ENCODE measurements around the gene ZC3H13. TPM values are rescaled to one million over a fixed set of nuclear protein-coding genes. Genes with fewer than 3 reads are reported as not detected.

ZC3H13 gene
- total and polyA plus RNA-seq, 10 of the 15 experiments (the other 5 are each of a cell fraction or from before 2014, with no cell fraction given): 10.0 to 55.9 (median 25.4) TPM

DNA sequence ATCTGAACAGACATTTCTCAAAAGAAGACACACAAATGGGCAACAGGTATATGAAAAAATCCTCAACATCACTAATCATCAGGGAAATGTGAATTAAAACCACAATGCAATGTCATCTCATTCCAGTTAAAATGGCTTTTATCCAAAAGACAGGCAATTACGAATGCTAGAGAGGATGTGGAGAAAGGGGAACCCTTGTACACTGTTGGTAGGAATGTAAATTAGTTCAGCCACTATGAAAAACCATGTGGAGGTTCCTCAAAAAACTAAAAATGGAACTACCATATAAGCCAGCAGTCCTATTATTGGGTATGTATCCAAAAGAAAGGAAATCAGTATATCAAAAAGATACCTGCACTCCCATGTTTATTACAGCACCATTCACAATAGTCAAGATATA is 24.7 kb upstream of the ZC3H13 start:
- no peak overlapping the region for H3K27ac ChIP-seq (ENCODE audit: control insufficient read depth, insufficient read depth)
- in situ Hi-C loops (cut with MboI): no loop called here
- CTCF ChIA-PET: no interaction called here
- TF ChIP-seq SMAD1 (IDR thresholded peaks at IDR 0.05; ENCODE audit: low read depth, partially characterized antibody) (no peak), MEF2A (IDR thresholded peaks at IDR 0.05; ENCODE audit: insufficient read depth, low read depth, low read length) (no peak), NRF1 (conservative IDR thresholded peaks at IDR 0.05; ENCODE audit: low read depth, low read length) (no peak), POLR2AphosphoS5 (IDR thresholded peaks at IDR 0.05; ENCODE audit: low read length) (no peak), RB1 (IDR thresholded peaks at IDR 0.05; ENCODE audit: borderline replicate concordance) (no peak), ZNF207 (IDR thresholded peaks at IDR 0.05; ENCODE audit: borderline replicate concordance) (no peak), KDM1A (IDR thresholded peaks at IDR 0.05; ENCODE audit: borderline replicate concordance) (no peak), SPI1 (IDR thresholded peaks at IDR 0.05; ENCODE audit: borderline replicate concordance, insufficient read depth, low read depth, low read length) (no peak), MEF2B (IDR thresholded peaks at IDR 0.05; ENCODE audit: partially characterized antibody, poor library complexity, severe bottlenecking) (no peak), MTA2 (IDR thresholded peaks at IDR 0.05; ENCODE audit: low read depth) (no peak)
- TF ChIP-seq, protein P1, sequence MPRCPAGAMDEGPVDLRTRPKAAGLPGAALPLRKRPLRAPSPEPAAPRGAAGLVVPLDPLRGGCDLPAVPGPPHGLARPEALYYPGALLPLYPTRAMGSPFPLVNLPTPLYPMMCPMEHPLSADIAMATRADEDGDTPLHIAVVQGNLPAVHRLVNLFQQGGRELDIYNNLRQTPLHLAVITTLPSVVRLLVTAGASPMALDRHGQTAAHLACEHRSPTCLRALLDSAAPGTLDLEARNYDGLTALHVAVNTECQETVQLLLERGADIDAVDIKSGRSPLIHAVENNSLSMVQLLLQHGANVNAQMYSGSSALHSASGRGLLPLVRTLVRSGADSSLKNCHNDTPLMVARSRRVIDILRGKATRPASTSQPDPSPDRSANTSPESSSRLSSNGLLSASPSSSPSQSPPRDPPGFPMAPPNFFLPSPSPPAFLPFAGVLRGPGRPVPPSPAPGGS (IDR thresholded peaks at IDR 0.05; ENCODE audit: borderline replicate concordance, insufficient read depth, low read depth, low read length, poor library complexity, severe bottlenecking): no peak
- ATAC-seq (no peak), DNase-seq (ENCODE audit: low read depth, low spot score) (no peak), FAIRE-seq (no peak)
- no peak overlapping the region for H3K9ac ChIP-seq (ENCODE audit: control insufficient read depth, insufficient read depth, low read length)
- intact Hi-C loops (cut with micrococcal nuclease; ENCODE audit: unreplicated experiment): no loop called here
- H3K36me3 ChIP-seq (ENCODE audit: control insufficient read depth in 2 of 2, insufficient read depth in 2 of 2, low read length in 1 of 2): no peaks in the 10 kb centered on the region
- H3K9me3 ChIP-seq (replicated peaks; ENCODE audit: control insufficient read depth, insufficient read depth, low read length): no peaks in the 10 kb centered on the region; the same call in 2 of the 3 replicates
- POLR2A ChIA-PET: no interaction called here
- RAD21 ChIA-PET (ENCODE audit: unreplicated experiment): no interaction called here
- H4K20me1 ChIP-seq (ENCODE audit: control insufficient read depth, insufficient read depth): no peaks in the 10 kb centered on the region
- BruUV-seq (replicated peaks): no TSS peak
- H3K4me3 ChIP-seq: no peak overlapping the region
- H3K4me2 ChIP-seq (ENCODE audit: control insufficient read depth, insufficient read depth): no peak overlapping the region
- SMC1A ChIA-PET (ENCODE audit: uncharacterized antibody, unreplicated experiment): no interaction called here
- peaks cover 6% of the 10 kb centered on the region; the same call in 1 of the 2 replicates for H3K4me1 ChIP-seq (ENCODE audit: control insufficient read depth, insufficient read depth, low read length)
- 94% methylated on average over 1 of the region's 1 CpG for WGBS (ENCODE audit: insufficient coverage, insufficient replicate concordance, low lambda C conversion rate, missing lambda C conversion rate)
- no peaks in the 10 kb centered on the region for H3K27me3 ChIP-seq (replicated peaks in 1 of 2; ENCODE audit: control insufficient read depth in 2 of 2, insufficient read depth in 2 of 2, low read length in 1 of 2)
- H3K79me2 ChIP-seq (ENCODE audit: control insufficient read depth, insufficient read depth, low read length): no peaks in the 10 kb centered on the region; the same call in 1 of the 2 replicates
- H2AFZ ChIP-seq (ENCODE audit: control insufficient read depth, low read depth, low read length): no peak overlapping the region
